ENCODE data around the gene PRKCG.

- TF ChIP-seq CTCF (conservative IDR thresholded peaks at IDR 0.05; ENCODE audit: low read depth, low read length) (no peak), EZH2 (IDR thresholded peaks at IDR 0.05; ENCODE audit: borderline replicate concordance, low read depth, low read length, poor library complexity, severe bottlenecking) (no peak)
These were observed 5.3 kb upstream of the PRKCG start for GRCh38 chr19:53876651-53877224.
